GM12875 (cell line): Measurements from ENCODE around the gene SIGLEC14.

ENCODE experiments used
- H3K4me3 ChIP-seq: one replicate; pipeline ENCODE4 v1.5.1; 2011; ENCODE audit warnings: low read depth, low read length, control low read depth
- TF ChIP-seq, protein P1 (sequence below): IDR thresholded peaks from 2 replicates; pipeline ENCODE4 v1.5.1; 2011; ENCODE audit warnings: low read depth, mild to moderate bottlenecking, control low read depth, inconsistent platforms, low read length, moderate library complexity, borderline replicate concordance; ENCODE audit not compliant: insufficient read depth

The SIGLEC14 gene

DNA sequence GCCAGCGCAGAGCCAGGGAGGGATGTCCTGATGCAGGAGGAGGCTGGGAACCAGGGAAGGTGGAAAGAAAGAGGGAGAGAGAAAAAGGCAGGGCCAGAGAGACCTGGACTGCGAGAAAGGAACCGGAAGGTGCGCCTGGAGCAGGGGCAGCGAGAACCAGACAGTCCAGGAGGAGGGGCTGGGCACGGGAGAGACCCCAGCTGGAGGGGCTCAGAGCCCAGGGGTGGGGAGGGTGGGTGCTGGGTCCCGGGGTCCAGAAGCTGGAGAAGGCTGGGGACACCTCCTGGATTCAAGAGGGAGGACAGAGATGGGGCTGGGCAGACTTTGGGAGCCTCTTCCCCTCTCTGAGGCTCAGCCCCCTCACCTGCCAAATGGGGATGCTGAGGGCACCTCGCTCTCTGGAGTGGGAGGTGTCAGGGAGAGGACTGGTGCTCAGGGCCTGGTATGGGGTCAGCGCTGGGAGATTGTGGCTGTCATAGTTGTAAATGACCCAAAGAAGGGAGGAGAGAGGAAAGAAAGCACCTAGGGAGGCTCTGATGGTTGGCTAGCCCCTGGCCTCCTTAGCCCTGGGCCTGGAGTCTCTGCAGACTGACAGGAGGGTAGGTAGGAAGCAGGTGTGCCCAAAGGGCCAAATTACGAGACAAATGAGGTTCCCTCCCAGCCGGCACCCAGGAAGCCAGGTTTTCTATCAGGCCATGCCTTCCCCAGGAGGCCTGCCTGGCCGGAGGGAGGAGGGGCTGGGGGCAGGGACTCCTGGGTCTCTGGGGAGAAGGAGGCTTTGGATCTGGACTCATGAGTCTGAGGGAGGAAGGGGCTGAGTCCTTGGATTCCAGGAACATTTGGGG lies 45.2 kb upstream of the SIGLEC14 start:
- H3K4me3 ChIP-seq: no peak overlapping the region
- TF ChIP-seq, protein P1, sequence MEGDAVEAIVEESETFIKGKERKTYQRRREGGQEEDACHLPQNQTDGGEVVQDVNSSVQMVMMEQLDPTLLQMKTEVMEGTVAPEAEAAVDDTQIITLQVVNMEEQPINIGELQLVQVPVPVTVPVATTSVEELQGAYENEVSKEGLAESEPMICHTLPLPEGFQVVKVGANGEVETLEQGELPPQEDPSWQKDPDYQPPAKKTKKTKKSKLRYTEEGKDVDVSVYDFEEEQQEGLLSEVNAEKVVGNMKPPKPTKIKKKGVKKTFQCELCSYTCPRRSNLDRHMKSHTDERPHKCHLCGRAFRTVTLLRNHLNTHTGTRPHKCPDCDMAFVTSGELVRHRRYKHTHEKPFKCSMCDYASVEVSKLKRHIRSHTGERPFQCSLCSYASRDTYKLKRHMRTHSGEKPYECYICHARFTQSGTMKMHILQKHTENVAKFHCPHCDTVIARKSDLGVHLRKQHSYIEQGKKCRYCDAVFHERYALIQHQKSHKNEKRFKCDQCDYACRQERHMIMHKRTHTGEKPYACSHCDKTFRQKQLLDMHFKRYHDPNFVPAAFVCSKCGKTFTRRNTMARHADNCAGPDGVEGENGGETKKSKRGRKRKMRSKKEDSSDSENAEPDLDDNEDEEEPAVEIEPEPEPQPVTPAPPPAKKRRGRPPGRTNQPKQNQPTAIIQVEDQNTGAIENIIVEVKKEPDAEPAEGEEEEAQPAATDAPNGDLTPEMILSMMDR: no peak

DNA sequence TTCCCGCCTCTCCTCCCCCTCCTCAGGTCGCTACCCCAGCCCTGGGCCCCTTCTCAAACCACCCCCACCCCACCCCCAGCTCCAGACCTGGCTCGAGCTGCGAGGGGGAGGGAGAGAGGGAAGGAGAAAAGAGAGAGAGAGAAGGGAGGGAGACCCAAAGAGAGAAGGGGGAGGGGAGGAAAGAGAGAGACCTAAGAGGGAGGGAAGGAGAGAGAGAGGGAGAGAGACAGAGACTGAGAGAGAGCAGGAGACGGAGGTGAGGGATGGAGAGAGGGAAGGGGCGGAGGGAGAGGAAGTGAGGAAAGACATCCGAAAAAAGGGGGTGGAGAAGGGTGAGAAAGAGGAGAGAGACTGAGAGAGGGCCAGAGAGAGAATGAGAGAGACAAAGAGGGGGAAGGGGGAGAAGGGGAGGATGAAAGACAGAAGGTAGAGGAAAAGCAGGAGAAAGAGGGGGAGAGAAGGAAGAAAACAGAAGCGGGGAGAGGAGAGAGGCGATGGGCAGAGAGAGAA lies 44.5 kb upstream of the SIGLEC14 start:
- TF ChIP-seq, protein P1: no peak
- no peak overlapping the region for H3K4me3 ChIP-seq

DNA sequence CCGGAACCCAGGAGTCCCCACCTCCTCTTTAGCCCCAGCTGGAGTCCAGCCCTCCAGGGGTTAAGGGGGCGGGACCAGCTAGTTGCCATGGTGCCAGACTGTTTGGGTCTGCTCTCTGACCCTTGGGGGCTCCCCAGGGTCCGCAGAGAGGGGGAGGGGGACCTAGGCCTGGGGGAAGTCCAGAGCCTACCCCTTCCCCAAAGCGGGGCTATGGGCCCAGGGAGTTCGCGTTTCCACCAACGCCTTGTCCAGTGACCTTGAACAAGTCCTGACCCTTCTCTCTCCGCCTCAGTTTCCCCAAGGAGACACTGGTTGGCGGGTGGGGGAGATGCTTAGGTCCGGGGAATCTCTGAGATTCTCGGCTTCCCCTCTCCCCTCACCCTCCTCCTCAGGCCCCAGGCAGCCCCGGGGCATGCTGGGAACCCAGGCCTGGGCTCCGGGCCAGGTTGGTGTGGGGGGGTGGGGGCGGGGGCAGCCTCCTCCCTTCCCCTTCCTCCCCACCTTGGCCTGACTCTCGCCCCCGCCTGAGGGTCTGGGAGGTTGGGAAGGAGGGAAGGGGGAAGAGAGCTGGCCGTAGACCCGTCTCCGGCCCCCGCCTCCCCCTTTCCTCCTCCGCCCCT lies 43.9 kb upstream of the SIGLEC14 start:
- no peak overlapping the region for H3K4me3 ChIP-seq
- TF ChIP-seq, protein P1: no peak

DNA sequence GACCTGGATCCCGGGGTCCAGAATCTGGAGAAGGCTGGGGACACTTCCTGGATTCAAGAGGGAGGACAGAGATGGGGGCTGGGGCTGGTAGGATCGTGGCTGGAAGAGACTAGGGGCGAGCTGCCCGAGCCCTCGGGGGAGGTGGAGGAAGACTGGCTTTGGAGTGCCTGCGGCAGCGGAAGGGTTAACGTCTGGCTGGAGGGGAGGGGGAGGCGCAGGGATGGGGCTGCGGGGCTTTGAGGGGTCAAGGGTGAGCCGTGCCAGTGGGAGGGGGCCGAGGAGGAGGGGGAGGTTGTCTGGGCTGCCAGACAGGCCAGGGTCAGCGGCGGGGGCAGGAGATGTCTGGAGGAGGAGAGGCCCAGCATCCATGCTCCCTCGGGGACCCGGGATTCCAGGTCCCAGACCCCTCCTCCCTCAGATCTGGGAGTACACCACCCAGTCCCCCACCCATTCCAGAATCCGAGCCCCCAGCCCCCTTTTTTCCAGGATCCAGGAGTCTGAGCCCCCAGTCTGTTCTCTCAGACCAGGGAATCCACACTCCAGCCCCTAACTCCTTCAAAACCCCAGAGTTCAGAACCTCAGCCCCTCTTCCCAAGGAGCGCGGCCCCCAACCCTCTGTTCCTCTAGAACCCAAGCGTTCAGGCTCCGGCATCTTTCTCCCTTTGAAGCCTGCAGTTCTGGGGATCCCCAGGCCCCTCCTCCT lies 43.3 kb upstream of the SIGLEC14 start:
- TF ChIP-seq, protein P1: no peak
- H3K4me3 ChIP-seq: no peak overlapping the region

DNA sequence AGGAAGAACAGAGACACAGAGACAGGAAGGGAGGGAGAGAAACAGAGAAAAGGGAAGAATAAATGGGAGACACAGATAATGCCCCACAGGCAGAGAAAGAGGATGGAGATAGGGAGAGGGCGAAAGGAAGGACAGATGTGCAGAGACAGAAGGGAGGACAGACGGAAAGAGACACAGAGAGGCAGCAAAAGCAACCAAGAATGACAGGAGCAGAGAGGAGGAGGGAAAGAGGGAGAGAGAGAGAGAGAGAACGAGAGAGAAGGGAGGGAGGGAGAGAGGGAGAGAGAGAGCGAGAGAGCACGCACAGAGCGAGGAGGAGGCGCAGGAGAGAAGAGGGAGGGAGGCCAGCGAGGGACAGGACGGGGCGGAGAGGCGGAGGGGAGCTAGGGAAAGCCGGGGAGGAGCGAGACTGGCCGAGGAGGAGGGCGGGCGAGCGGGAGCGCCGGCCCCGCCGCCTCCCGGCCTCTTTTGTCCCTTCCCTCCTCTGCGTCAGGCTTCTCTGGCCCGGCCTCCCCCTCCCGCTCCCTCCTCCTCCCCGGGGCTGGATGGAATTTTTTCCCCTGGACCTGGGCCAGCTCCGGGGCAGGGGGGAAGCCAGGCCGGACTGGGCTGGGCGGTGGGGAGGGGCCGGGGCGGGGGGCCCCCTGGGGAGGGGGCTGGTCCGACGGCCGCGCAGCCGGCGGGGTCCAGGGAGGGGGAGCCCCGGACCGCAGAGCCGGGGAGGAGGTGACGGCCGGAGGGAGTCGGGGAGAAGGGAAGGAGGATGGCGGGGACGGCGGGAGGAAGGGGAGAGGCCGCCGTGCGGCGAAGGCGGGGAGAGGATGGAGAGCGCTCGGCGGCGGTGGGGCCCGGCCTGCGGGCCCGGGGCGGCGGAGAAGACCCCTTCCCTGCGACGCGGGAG lies 42.3 kb upstream of the SIGLEC14 start:
- H3K4me3 ChIP-seq: no peak overlapping the region
- TF ChIP-seq, protein P1: no peak
